MM.1S (cell line): ENCODE measurements around the gene EVI2A.
"Not testable (repeated sequence)": the region's sequence is repeated elsewhere in the genome, so short reads cannot be mapped to it uniquely, and the experiment has no call there.

Source experiments
- DNase-seq: peaks from one replicate; pipeline ENCODE4 v3.0.0-alpha.2; 2015
- H2AFZ ChIP-seq: fragments of 300-600 bp; sonication (generic); 2 replicates; pipeline ENCODE4 v1.6.0; 2016; ENCODE audit warnings: antibody characterized with exemption, low read length
- H3F3A ChIP-seq: fragments of 300-600 bp; sonication (generic); 2 replicates; pipeline ENCODE4 v1.6.1; 2016; ENCODE audit warnings: mild to moderate bottlenecking, antibody characterized with exemption, low read length, moderate library complexity, mixed read lengths; ENCODE audit not compliant: insufficient read depth
- H3K27ac ChIP-seq: fragments of 300-600 bp; sonication (generic); 2 replicates; pipeline ENCODE4 v1.5.1; 2016; ENCODE audit warnings: mild to moderate bottlenecking, low read length
- H3K27me3 ChIP-seq: fragments of 300-600 bp; sonication (generic); replicated peaks from 2 replicates; pipeline ENCODE4 v1.6.0; 2016; ENCODE audit warnings: low read length; ENCODE audit not compliant: insufficient read depth
- H3K36me3 ChIP-seq: fragments of 300-600 bp; sonication (generic); replicated peaks from 2 replicates; pipeline ENCODE4 v1.6.1; 2016; ENCODE audit warnings: mild to moderate bottlenecking, low read length, mixed read lengths; ENCODE audit not compliant: insufficient read depth
- H3K4me1 ChIP-seq: fragments of 300-600 bp; sonication (generic); 2 replicates; pipeline ENCODE4 v1.6.1; 2016; ENCODE audit warnings: low read length, mixed read lengths
- H3K4me2 ChIP-seq: fragments of 300-600 bp; sonication (generic); 2 replicates; pipeline ENCODE4 v1.6.0; 2016; ENCODE audit warnings: low read depth, low read length
- H3K4me3 ChIP-seq: fragments of 300-600 bp; sonication (generic); 2 replicates; pipeline ENCODE4 v1.5.1; 2016; ENCODE audit warnings: low read length, mixed read lengths
- H3K79me2 ChIP-seq: fragments of 300-600 bp; sonication (generic); 2 replicates; pipeline ENCODE4 v1.6.1; 2016; ENCODE audit warnings: mixed run types, low read length, mixed read lengths
- H3K9ac ChIP-seq: fragments of 300-600 bp; sonication (generic); 2 replicates; pipeline ENCODE4 v1.6.1; 2016; ENCODE audit warnings: low read length, mixed read lengths
- H3K9me2 ChIP-seq: fragments of 300-600 bp; sonication (generic); replicated peaks from 2 replicates; pipeline ENCODE4 v1.6.1; 2016; ENCODE audit warnings: mild to moderate bottlenecking, low read length, mixed read lengths; ENCODE audit not compliant: insufficient read depth
- H3K9me3 ChIP-seq: fragments of 300-600 bp; sonication (generic); replicated peaks from 2 replicates; pipeline ENCODE4 v1.6.1; 2016; ENCODE audit warnings: mild to moderate bottlenecking, low read length, mixed read lengths; ENCODE audit not compliant: insufficient read depth
- H4K20me1 ChIP-seq: fragments of 300-600 bp; sonication (generic); 2 replicates; pipeline ENCODE4 v1.6.1; 2016; ENCODE audit warnings: mild to moderate bottlenecking, low read length, moderate library complexity, mixed read lengths; ENCODE audit not compliant: insufficient read depth
- CTCF ChIP-seq: fragments of 300-600 bp; sonication (generic); IDR thresholded peaks from 2 replicates; pipeline ENCODE4 v1.5.1; 2016; ENCODE audit warnings: antibody characterized with exemption, low read length, mixed read lengths
- EZH2 ChIP-seq: fragments of 300-600 bp; sonication (generic); optimal IDR thresholded peaks from 2 replicates; pipeline ENCODE3; 2017; ENCODE audit warnings: low read depth, mild to moderate bottlenecking, antibody characterized with exemption, low read length, mixed read lengths
- EZH2phosphoT487 ChIP-seq: fragments of 300-600 bp; sonication (generic); IDR thresholded peaks from 2 replicates; pipeline ENCODE4 v1.6.1; 2018; ENCODE audit warnings: antibody characterized with exemption, low read length

Gene EVI2A

GRCh38 chr17:31289790-31290189 is 31.6 kb downstream of the EVI2A start:
- Histone ChIP-seq H3K27ac (no peak overlapping the region), H4K20me1 (no peaks in the 10 kb centered on the region), H3K9me2 (no peaks in the 10 kb centered on the region), H3K4me3 (no peak overlapping the region), H3K9me3 (no peaks in the 10 kb centered on the region), H3K79me2 (no peaks in the 10 kb centered on the region), H3K36me3 (no peaks in the 10 kb centered on the region), H3K4me2 (no peak overlapping the region), H3K4me1 (no peaks in the 10 kb centered on the region), H3K27me3 (no peaks in the 10 kb centered on the region), H3K9ac (no peak overlapping the region), H3F3A (no peaks in the 10 kb centered on the region), H2AFZ (no peak overlapping the region)
- TF ChIP-seq EZH2phosphoT487: no peak
- no peak for TF ChIP-seq CTCF
- TF ChIP-seq EZH2: no peak
- no peak for DNase-seq

- H3K36me3 ChIP-seq: not testable (repeated sequence)
Observed at GRCh38 chr17:31287932-31288331, 33.5 kb downstream of the EVI2A start.

GRCh38 chr17:31286587-31286986 is 34.8 kb downstream of the EVI2A start:
- H4K20me1 ChIP-seq: no peaks in the 10 kb centered on the region
- H3K27me3 ChIP-seq: no peaks in the 10 kb centered on the region
- no peak overlapping the region for H3K9ac ChIP-seq
- H3K36me3 ChIP-seq: no peaks in the 10 kb centered on the region
- no peak for TF ChIP-seq EZH2
- TF ChIP-seq CTCF: no peak
- TF ChIP-seq EZH2phosphoT487: no peak
- no peaks in the 10 kb centered on the region for H3F3A ChIP-seq
- no peaks in the 10 kb centered on the region for H3K9me2 ChIP-seq
- no peak overlapping the region for H3K4me3 ChIP-seq
- H3K79me2 ChIP-seq: no peaks in the 10 kb centered on the region
- DNase-seq: no peak
- no peak overlapping the region for H3K27ac ChIP-seq
- no peaks in the 10 kb centered on the region for H3K4me1 ChIP-seq
- H3K9me3 ChIP-seq: no peaks in the 10 kb centered on the region
- no peak overlapping the region for H3K4me2 ChIP-seq
- no peak overlapping the region for H2AFZ ChIP-seq

More at GRCh38 chr17:31287932-31288331, 33.5 kb downstream of the EVI2A start:
- not testable (repeated sequence) for H3K9me2 ChIP-seq, H3K79me2 ChIP-seq, H3K4me1 ChIP-seq, H4K20me1 ChIP-seq, DNase-seq, H3K4me2 ChIP-seq, H3K27me3 ChIP-seq, H3K9me3 ChIP-seq, H3K27ac ChIP-seq, H3F3A ChIP-seq, H3K9ac ChIP-seq, H2AFZ ChIP-seq, H3K4me3 ChIP-seq

- Histone ChIP-seq H3K4me3 (no peak overlapping the region), H3K27me3 (no peaks in the 10 kb centered on the region), H3K36me3 (no peaks in the 10 kb centered on the region), H3K4me1 (no peaks in the 10 kb centered on the region), H2AFZ (no peak overlapping the region), H3K4me2 (no peak overlapping the region), H3K9me2 (no peaks in the 10 kb centered on the region), H3K79me2 (no peaks in the 10 kb centered on the region), H3K9me3 (no peaks in the 10 kb centered on the region), H3K27ac (no peak overlapping the region), H3K9ac (no peak overlapping the region), H4K20me1 (no peaks in the 10 kb centered on the region), H3F3A (no peaks in the 10 kb centered on the region)
- no peak for TF ChIP-seq EZH2
- TF ChIP-seq EZH2phosphoT487: no peak
- no peak for TF ChIP-seq CTCF
- no peak for DNase-seq
Observed at GRCh38 chr17:31283841-31284240, 37.6 kb downstream of the EVI2A start.
